Neural cell (in vitro differentiated cells): ENCODE data around the gene ZCWPW1. TPM values are rescaled to one million over a fixed set of nuclear protein-coding genes. Genes with fewer than 3 reads are reported as not detected.
"Not testable (repeated sequence)": the region's sequence is repeated elsewhere in the genome, so short reads cannot be mapped to it uniquely, and the experiment has no call there.

Experiments
- H2AFZ ChIP-seq: fragments of 200-600, 300-800 bp; sonication (generic), shearing (Covaris generic); 2 replicates; pipeline ENCODE4 v1.6.0; 2014; ENCODE audit warnings: low read depth, mild to moderate bottlenecking, antibody characterized with exemption, low read length, moderate library complexity
- H3F3A ChIP-seq: fragments of 200-600 bp; shearing (Covaris generic); 2 replicates; pipeline ENCODE4 v1.6.1; 2016; ENCODE audit warnings: mild to moderate bottlenecking, moderate library complexity, mixed read lengths, antibody characterized with exemption, low read length; ENCODE audit not compliant: insufficient read depth, poor library complexity, severe bottlenecking
- H3K27ac ChIP-seq: fragments of 200-600, 300-800 bp; sonication (generic), shearing (Covaris generic); 2 replicates; pipeline ENCODE4 v1.5.1; 2014; ENCODE audit warnings: mild to moderate bottlenecking, low read length, moderate library complexity
- H3K27me3 ChIP-seq: fragments of 300-800, 200-600 bp; sonication (generic), shearing (Covaris generic); 2 replicates; pipeline ENCODE4 v1.6.0; 2014; ENCODE audit warnings: mild to moderate bottlenecking, low read depth, low read length, moderate library complexity; ENCODE audit not compliant: insufficient read depth
- H3K36me3 ChIP-seq: fragments of 300-800, 200-600 bp; sonication (generic), shearing (Covaris generic); 2 replicates; pipeline ENCODE4 v1.5.1; 2014; ENCODE audit warnings: mild to moderate bottlenecking, antibody characterized with exemption, low read length, moderate library complexity; ENCODE audit not compliant: insufficient read depth
- H3K4me2 ChIP-seq: fragments of 300-800, 200-600 bp; sonication (generic), shearing (Covaris generic); 2 replicates; pipeline ENCODE4 v1.6.0; 2014; ENCODE audit warnings: mild to moderate bottlenecking, low read length
- H3K4me3 ChIP-seq: fragments of 300-800, 200-600 bp; sonication (generic), shearing (Covaris generic); 2 replicates; pipeline ENCODE4 v1.5.1; 2014; ENCODE audit warnings: mild to moderate bottlenecking, low read length, moderate library complexity
- H3K79me2 ChIP-seq: fragments of 200-600 bp; shearing (Covaris generic); replicated peaks from 2 replicates; pipeline ENCODE4 v1.6.0; 2014; ENCODE audit warnings: mild to moderate bottlenecking, low read length, moderate library complexity; ENCODE audit not compliant: insufficient read depth
- H3K9ac ChIP-seq: fragments of 300-800, 200-600 bp; sonication (generic), shearing (Covaris generic); 2 replicates; pipeline ENCODE4 v1.6.1; 2016; ENCODE audit warnings: mild to moderate bottlenecking, low read length, mixed read lengths
- H3K9me2 ChIP-seq: fragments of 200-600 bp; shearing (Covaris generic); 2 replicates; pipeline ENCODE4 v1.6.1; 2016; ENCODE audit warnings: mild to moderate bottlenecking, low read length, mixed read lengths; ENCODE audit not compliant: insufficient read depth
- H3K9me3 ChIP-seq: fragments of 200-600, 300-800 bp; sonication (generic), shearing (Covaris generic); 2 replicates; pipeline ENCODE4 v1.6.1; 2016; ENCODE audit warnings: mild to moderate bottlenecking, mixed run types, low read length, moderate library complexity, mixed read lengths
- H4K20me1 ChIP-seq: fragments of 200-600 bp; shearing (Covaris generic); 2 replicates; pipeline ENCODE4 v1.6.1; 2016; ENCODE audit warnings: mild to moderate bottlenecking, mixed run types; ENCODE audit not compliant: insufficient read depth
- EP300 ChIP-seq: fragments of 450-650 bp; conservative IDR thresholded peaks from 2 replicates; pipeline ENCODE4 v1.6.1; 2014; ENCODE audit warnings: antibody characterized with exemption, mild to moderate bottlenecking, moderate library complexity; ENCODE audit not compliant: poor library complexity, severe bottlenecking
- EZH2 ChIP-seq: fragments of 200-600, 300-800 bp; shearing (Covaris generic), sonication (generic); IDR thresholded peaks from 2 replicates; pipeline ENCODE4 v1.6.1; 2014; ENCODE audit warnings: antibody characterized with exemption, low read length, borderline replicate concordance, mild to moderate bottlenecking; ENCODE audit not compliant: insufficient read depth, poor library complexity, severe bottlenecking
- MXI1 ChIP-seq: fragments of 450-650 bp; conservative IDR thresholded peaks from 2 replicates; pipeline ENCODE4 v1.6.1; 2014; ENCODE audit warnings: antibody characterized with exemption, mild to moderate bottlenecking; ENCODE audit not compliant: poor library complexity, severe bottlenecking
- POLR2AphosphoS5 ChIP-seq: IDR thresholded peaks from 2 replicates; pipeline ENCODE4 v1.6.1; 2012
- RAD21 ChIP-seq: fragments of 450-650 bp; conservative IDR thresholded peaks from 2 replicates; pipeline ENCODE4 v1.6.1; 2014; ENCODE audit warnings: antibody characterized with exemption, mild to moderate bottlenecking, moderate library complexity
- SMC3 ChIP-seq: fragments of 450-650 bp; conservative IDR thresholded peaks from 2 replicates; pipeline ENCODE4 v1.6.1; 2014; ENCODE audit warnings: antibody characterized with exemption, mild to moderate bottlenecking, moderate library complexity; ENCODE audit not compliant: poor library complexity
- TAF1 ChIP-seq: IDR thresholded peaks from 2 replicates; pipeline ENCODE4 v1.6.1; 2012; ENCODE audit warnings: low read depth
- polyA plus RNA-seq: library from polyadenylated mRNA; depleted of rRNA; stranded (reverse); fragments of >200 nt; gene quantifications from 2 replicates; pipeline ENCODE4 v1.2.3, GENCODE V29; 2014
- TF ChIP-seq, protein P1 (sequence below): fragments of 450-650 bp; IDR thresholded peaks from 2 replicates; pipeline ENCODE4 v1.5.1; 2014; ENCODE audit warnings: antibody characterized with exemption, mild to moderate bottlenecking, moderate library complexity; ENCODE audit not compliant: poor library complexity, severe bottlenecking
- TF ChIP-seq, protein P2 (sequence below): IDR thresholded peaks from 2 replicates; pipeline ENCODE4 v1.6.1; 2012; ENCODE audit warnings: borderline replicate concordance

ZCWPW1 gene
- polyA plus RNA-seq, 1 donor from 2014 or later, result 6.8 TPM

DNA sequence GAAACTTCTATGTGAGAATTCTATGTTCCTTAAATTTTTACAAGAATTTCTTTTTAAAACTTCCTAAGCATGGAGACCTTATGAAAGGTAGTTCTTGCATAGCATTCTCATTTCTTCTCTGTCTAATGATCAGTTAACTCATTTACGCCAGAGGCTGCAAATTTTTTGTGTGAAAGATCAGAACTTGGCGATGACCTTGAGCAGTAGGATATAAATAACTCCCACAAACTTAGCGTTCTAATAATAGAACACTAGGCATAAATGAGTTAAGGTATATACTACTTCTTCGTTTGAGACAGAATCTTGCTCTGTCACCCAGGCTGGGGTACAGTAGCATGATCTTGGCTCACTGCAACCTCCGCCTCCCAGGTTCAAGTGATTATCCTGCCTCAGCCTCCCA is 41.6 kb downstream of the ZCWPW1 start:
- no peak overlapping the region for H3K27ac ChIP-seq
- no peak overlapping the region for H3K9ac ChIP-seq
- no peak overlapping the region for H3K4me3 ChIP-seq
- TF ChIP-seq SMC3 (no peak), EP300 (no peak), RAD21 (no peak), TAF1 (no peak), MXI1 (no peak), EZH2 (no peak), POLR2AphosphoS5 (no peak)
- TF ChIP-seq, protein P1, sequence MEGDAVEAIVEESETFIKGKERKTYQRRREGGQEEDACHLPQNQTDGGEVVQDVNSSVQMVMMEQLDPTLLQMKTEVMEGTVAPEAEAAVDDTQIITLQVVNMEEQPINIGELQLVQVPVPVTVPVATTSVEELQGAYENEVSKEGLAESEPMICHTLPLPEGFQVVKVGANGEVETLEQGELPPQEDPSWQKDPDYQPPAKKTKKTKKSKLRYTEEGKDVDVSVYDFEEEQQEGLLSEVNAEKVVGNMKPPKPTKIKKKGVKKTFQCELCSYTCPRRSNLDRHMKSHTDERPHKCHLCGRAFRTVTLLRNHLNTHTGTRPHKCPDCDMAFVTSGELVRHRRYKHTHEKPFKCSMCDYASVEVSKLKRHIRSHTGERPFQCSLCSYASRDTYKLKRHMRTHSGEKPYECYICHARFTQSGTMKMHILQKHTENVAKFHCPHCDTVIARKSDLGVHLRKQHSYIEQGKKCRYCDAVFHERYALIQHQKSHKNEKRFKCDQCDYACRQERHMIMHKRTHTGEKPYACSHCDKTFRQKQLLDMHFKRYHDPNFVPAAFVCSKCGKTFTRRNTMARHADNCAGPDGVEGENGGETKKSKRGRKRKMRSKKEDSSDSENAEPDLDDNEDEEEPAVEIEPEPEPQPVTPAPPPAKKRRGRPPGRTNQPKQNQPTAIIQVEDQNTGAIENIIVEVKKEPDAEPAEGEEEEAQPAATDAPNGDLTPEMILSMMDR, result no peak
- TF ChIP-seq, protein P2, sequence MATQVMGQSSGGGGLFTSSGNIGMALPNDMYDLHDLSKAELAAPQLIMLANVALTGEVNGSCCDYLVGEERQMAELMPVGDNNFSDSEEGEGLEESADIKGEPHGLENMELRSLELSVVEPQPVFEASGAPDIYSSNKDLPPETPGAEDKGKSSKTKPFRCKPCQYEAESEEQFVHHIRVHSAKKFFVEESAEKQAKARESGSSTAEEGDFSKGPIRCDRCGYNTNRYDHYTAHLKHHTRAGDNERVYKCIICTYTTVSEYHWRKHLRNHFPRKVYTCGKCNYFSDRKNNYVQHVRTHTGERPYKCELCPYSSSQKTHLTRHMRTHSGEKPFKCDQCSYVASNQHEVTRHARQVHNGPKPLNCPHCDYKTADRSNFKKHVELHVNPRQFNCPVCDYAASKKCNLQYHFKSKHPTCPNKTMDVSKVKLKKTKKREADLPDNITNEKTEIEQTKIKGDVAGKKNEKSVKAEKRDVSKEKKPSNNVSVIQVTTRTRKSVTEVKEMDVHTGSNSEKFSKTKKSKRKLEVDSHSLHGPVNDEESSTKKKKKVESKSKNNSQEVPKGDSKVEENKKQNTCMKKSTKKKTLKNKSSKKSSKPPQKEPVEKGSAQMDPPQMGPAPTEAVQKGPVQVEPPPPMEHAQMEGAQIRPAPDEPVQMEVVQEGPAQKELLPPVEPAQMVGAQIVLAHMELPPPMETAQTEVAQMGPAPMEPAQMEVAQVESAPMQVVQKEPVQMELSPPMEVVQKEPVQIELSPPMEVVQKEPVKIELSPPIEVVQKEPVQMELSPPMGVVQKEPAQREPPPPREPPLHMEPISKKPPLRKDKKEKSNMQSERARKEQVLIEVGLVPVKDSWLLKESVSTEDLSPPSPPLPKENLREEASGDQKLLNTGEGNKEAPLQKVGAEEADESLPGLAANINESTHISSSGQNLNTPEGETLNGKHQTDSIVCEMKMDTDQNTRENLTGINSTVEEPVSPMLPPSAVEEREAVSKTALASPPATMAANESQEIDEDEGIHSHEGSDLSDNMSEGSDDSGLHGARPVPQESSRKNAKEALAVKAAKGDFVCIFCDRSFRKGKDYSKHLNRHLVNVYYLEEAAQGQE, result no peak
- no peaks in the 10 kb centered on the region for H3K9me2 ChIP-seq
- H3F3A ChIP-seq, result no peaks in the 10 kb centered on the region
- no peak overlapping the region for H3K4me2 ChIP-seq
- no peaks in the 10 kb centered on the region for H3K9me3 ChIP-seq
- H2AFZ ChIP-seq, result no peak overlapping the region
- H4K20me1 ChIP-seq, result no peaks in the 10 kb centered on the region
- H3K79me2 ChIP-seq, result no peaks in the 10 kb centered on the region
- H3K27me3 ChIP-seq, result no peaks in the 10 kb centered on the region
- H3K36me3 ChIP-seq, result no peaks in the 10 kb centered on the region

DNA sequence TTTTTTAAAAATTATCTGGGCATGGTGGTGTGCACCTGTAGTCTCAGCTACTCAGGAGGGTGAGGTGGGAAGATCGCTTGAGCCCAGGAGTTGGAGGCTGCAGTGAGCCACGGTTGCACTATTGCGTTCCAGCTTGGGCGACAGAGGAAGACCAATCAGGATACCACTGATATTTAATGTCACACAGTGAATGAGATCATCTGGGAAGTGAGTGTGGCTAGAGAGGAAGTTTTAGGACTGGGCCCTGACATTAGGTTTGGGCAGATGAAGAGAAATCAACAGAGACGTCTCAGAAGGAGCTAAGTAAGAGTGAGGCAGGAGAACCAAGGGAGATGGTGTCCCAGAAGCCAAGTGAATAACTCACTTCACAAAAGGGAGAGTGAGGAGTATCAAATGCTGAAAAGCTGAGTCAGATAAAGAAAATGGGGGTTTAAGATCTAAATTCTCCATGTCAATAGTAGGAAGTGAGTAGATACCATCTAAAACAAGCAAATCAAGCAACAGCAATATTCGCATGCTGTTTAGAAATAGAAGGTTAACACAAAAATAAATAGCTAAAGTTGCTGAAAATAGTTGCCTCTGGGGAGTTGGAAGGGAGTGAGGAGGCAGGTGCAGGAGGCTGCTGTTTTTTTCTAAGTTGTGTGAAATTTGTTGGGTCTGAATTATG is 43.7 kb downstream of the ZCWPW1 start:
- H2AFZ ChIP-seq, result no peak overlapping the region
- H3K9me3 ChIP-seq, result no peaks in the 10 kb centered on the region
- H3K36me3 ChIP-seq, result no peaks in the 10 kb centered on the region
- no peak overlapping the region for H3K9ac ChIP-seq
- no peaks in the 10 kb centered on the region for H3F3A ChIP-seq
- no peaks in the 10 kb centered on the region for H3K9me2 ChIP-seq
- H4K20me1 ChIP-seq, result no peaks in the 10 kb centered on the region
- H3K79me2 ChIP-seq, result no peaks in the 10 kb centered on the region
- TF ChIP-seq, protein P1, result no peak
- TF ChIP-seq TAF1 (no peak), EZH2 (no peak), MXI1 (no peak), SMC3 (no peak), RAD21 (no peak), POLR2AphosphoS5 (no peak), EP300 (no peak)
- TF ChIP-seq, protein P2, result no peak
- no peak overlapping the region for H3K27ac ChIP-seq
- H3K4me2 ChIP-seq, result no peak overlapping the region
- no peaks in the 10 kb centered on the region for H3K27me3 ChIP-seq
- H3K4me3 ChIP-seq, result no peak overlapping the region

DNA sequence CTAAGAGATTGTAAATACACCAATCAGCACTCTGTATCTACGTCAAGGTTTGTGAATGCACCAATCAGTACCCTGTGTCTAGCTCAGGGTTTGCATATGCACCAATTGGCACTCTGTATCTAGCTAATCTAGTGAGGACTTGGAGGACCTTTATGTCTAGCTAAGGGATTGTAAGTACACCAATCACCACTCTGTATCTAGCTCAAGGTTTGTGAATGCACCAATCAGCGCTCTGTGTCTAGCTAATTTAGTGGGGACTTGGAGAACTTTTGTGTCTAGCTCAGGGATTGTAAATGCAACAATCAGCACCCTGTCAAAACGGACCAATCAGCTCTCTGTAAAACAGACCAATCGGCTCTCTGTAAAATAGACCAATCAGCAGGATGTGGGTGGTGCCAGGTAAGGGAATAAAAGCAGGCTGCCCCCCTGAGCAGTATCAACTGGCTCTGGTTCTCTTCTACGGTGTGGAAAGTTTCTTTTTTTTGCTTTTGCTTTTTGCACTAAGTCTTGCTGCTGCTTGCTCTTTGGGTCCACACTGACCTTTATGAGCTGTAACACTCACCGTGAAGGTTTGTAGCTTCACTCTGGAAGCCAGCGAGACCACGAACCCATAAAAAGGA is 46.2 kb downstream of the ZCWPW1 start:
- not testable (repeated sequence) for H3K27me3 ChIP-seq, H3K4me2 ChIP-seq, H3K9me2 ChIP-seq, H3K9me3 ChIP-seq, H2AFZ ChIP-seq, H3K4me3 ChIP-seq, H3K9ac ChIP-seq, H4K20me1 ChIP-seq, H3K27ac ChIP-seq, H3K79me2 ChIP-seq, H3F3A ChIP-seq, H3K36me3 ChIP-seq
